ENCODE measurements around the gene USP17L25. TPM values are rescaled to one million over a fixed set of nuclear protein-coding genes. Genes with fewer than 3 reads are reported as not detected.
"Not testable (repeated sequence)": the region's sequence is repeated elsewhere in the genome, so short reads cannot be mapped to it uniquely, and the experiment has no call there.

USP17L25 gene
- not detected in 2 replicates for total RNA-seq (2014; rRNA removed; shearing (Covaris generic))
- total RNA-seq (2022), result not detected in 2 replicates
- Bru-seq, nascent RNA, result not detected
- not detected for BruChase-seq, experiment 1, labeled RNA remaining after a 6-hour chase
- not detected for BruChase-seq, experiment 2, labeled RNA remaining after a 2-hour chase
- long read RNA-seq, result 0 reads

GRCh38 chr4:9329611-9330010 lies at the start of gene USP17L25:
TSS of gene USP17L25 (plus strand) at chr4:9329911. CDS start at chr4:9329911, 0 bp downstream.
- H3K9me2 ChIP-seq (ENCODE audit: insufficient read depth, low read length); H4K20me1 ChIP-seq (ENCODE audit: insufficient read depth, low read length); H3K79me2 ChIP-seq (ENCODE audit: insufficient read depth, low read depth, low read length); intact Hi-C loops (cut with micrococcal nuclease; ENCODE audit: unreplicated experiment); H3K4me2 ChIP-seq (ENCODE audit: low read length); CTCF ChIA-PET (ENCODE audit: unreplicated experiment); H3K36me3 ChIP-seq (ENCODE audit: insufficient read depth, low read length); POLR2A ChIA-PET; H3K4me3 ChIP-seq (ENCODE audit: low read depth, low read length, poor library complexity, severe bottlenecking); H2AFZ ChIP-seq (ENCODE audit: low read length); H3K9me3 ChIP-seq (ENCODE audit: low read length); DNase-seq (ENCODE audit: low spot score); H3K4me1 ChIP-seq (ENCODE audit: insufficient read depth, low read length, poor library complexity, severe bottlenecking); H3K27ac ChIP-seq (ENCODE audit: low read depth, low read length, poor library complexity, severe bottlenecking); BruUV-seq (replicated peaks): not testable (repeated sequence)

GRCh38 chr4:9324191-9324590 lies 5.5 kb upstream of the USP17L25 start:
- H3K4me3 ChIP-seq (ENCODE audit: low read depth, low read length, poor library complexity, severe bottlenecking); DNase-seq (ENCODE audit: low spot score); H2AFZ ChIP-seq (ENCODE audit: low read length); CTCF ChIA-PET (ENCODE audit: unreplicated experiment); POLR2A ChIA-PET; H3K36me3 ChIP-seq (ENCODE audit: insufficient read depth, low read length); H3K4me1 ChIP-seq (ENCODE audit: insufficient read depth, low read length, poor library complexity, severe bottlenecking); intact Hi-C loops (cut with micrococcal nuclease; ENCODE audit: unreplicated experiment); H3K4me2 ChIP-seq (ENCODE audit: low read length); H3K79me2 ChIP-seq (ENCODE audit: insufficient read depth, low read depth, low read length); H3K9me3 ChIP-seq (ENCODE audit: low read length); H4K20me1 ChIP-seq (ENCODE audit: insufficient read depth, low read length); H3K9me2 ChIP-seq (ENCODE audit: insufficient read depth, low read length); BruUV-seq (replicated peaks); H3K27ac ChIP-seq (ENCODE audit: low read depth, low read length, poor library complexity, severe bottlenecking): not testable (repeated sequence)

DNA sequence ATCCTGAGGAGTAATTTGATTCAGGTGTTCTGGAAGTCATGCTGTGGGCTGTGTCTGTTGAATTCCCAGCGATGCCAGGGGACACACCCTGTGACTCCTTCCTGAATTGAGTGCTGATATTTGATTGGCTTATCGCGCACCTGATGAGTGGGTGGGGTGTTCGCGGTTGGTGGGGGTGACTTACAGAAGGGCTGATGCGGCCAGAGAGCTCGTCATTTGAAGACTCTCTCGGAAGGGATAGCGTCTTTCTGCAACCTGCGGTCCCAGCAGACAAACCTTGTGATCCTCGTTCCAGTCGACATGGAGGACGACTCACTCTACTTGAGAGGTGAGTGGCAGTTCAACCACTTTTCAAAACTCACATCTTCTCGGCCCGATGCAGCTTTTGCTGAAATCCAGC lies 4.8 kb upstream of the USP17L25 start, which contains the start of gene USP17L24:
TSS of gene USP17L24 (plus strand) at position 301 of the 400 bp plus-strand sequence. CDS start at position 301, 0 bp downstream.
- H3K36me3 ChIP-seq (ENCODE audit: insufficient read depth, low read length); H3K79me2 ChIP-seq (ENCODE audit: insufficient read depth, low read depth, low read length); CTCF ChIA-PET (ENCODE audit: unreplicated experiment); H4K20me1 ChIP-seq (ENCODE audit: insufficient read depth, low read length); POLR2A ChIA-PET; intact Hi-C loops (cut with micrococcal nuclease; ENCODE audit: unreplicated experiment); H3K9me3 ChIP-seq (ENCODE audit: low read length); H3K9me2 ChIP-seq (ENCODE audit: insufficient read depth, low read length); H3K4me3 ChIP-seq (ENCODE audit: low read depth, low read length, poor library complexity, severe bottlenecking); H2AFZ ChIP-seq (ENCODE audit: low read length); DNase-seq (ENCODE audit: low spot score); BruUV-seq (replicated peaks); H3K4me2 ChIP-seq (ENCODE audit: low read length); H3K27ac ChIP-seq (ENCODE audit: low read depth, low read length, poor library complexity, severe bottlenecking); H3K4me1 ChIP-seq (ENCODE audit: insufficient read depth, low read length, poor library complexity, severe bottlenecking): not testable (repeated sequence)

GRCh38 chr4:9334358-9334757 lies 4.6 kb downstream of the USP17L25 start, which contains the start of gene USP17L26:
TSS of gene USP17L26 (plus strand) at chr4:9334658. CDS start at chr4:9334658, 0 bp downstream.
- CTCF ChIA-PET (ENCODE audit: unreplicated experiment); DNase-seq (ENCODE audit: low spot score); H3K9me2 ChIP-seq (ENCODE audit: insufficient read depth, low read length); BruUV-seq (replicated peaks); H3K4me2 ChIP-seq (ENCODE audit: low read length); H3K9me3 ChIP-seq (ENCODE audit: low read length); H3K79me2 ChIP-seq (ENCODE audit: insufficient read depth, low read depth, low read length); H2AFZ ChIP-seq (ENCODE audit: low read length); H4K20me1 ChIP-seq (ENCODE audit: insufficient read depth, low read length); intact Hi-C loops (cut with micrococcal nuclease; ENCODE audit: unreplicated experiment); H3K27ac ChIP-seq (ENCODE audit: low read depth, low read length, poor library complexity, severe bottlenecking); H3K4me3 ChIP-seq (ENCODE audit: low read depth, low read length, poor library complexity, severe bottlenecking); H3K4me1 ChIP-seq (ENCODE audit: insufficient read depth, low read length, poor library complexity, severe bottlenecking); POLR2A ChIA-PET; H3K36me3 ChIP-seq (ENCODE audit: insufficient read depth, low read length): not testable (repeated sequence)

DNA sequence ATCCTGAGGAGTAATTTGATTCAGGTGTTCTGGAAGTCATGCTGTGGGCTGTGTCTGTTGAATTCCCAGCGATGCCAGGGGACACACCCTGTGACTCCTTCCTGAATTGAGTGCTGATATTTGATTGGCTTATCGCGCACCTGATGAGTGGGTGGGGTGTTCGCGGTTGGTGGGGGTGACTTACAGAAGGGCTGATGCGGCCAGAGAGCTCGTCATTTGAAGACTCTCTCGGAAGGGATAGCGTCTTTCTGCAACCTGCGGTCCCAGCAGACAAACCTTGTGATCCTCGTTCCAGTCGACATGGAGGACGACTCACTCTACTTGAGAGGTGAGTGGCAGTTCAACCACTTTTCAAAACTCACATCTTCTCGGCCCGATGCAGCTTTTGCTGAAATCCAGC lies 9.4 kb downstream of the USP17L25 start, which contains the start of gene USP17L5:
TSS of gene USP17L5 (plus strand) at position 301 of the 400 bp plus-strand sequence. CDS start at position 301, 0 bp downstream.
- H2AFZ ChIP-seq (ENCODE audit: low read length); H3K9me2 ChIP-seq (ENCODE audit: insufficient read depth, low read length); CTCF ChIA-PET (ENCODE audit: unreplicated experiment); POLR2A ChIA-PET; H3K4me1 ChIP-seq (ENCODE audit: insufficient read depth, low read length, poor library complexity, severe bottlenecking); H3K79me2 ChIP-seq (ENCODE audit: insufficient read depth, low read depth, low read length); H3K27ac ChIP-seq (ENCODE audit: low read depth, low read length, poor library complexity, severe bottlenecking); H3K36me3 ChIP-seq (ENCODE audit: insufficient read depth, low read length); H3K4me3 ChIP-seq (ENCODE audit: low read depth, low read length, poor library complexity, severe bottlenecking); H3K4me2 ChIP-seq (ENCODE audit: low read length); BruUV-seq (replicated peaks); intact Hi-C loops (cut with micrococcal nuclease; ENCODE audit: unreplicated experiment); DNase-seq (ENCODE audit: low spot score); H4K20me1 ChIP-seq (ENCODE audit: insufficient read depth, low read length); H3K9me3 ChIP-seq (ENCODE audit: low read length): not testable (repeated sequence)

GRCh38 chr4:9343848-9344247 lies 14.1 kb downstream of the USP17L25 start, which contains the start of gene USP17L27:
TSS of gene USP17L27 (plus strand) at chr4:9344148. CDS start at chr4:9344148, 0 bp downstream.
- H3K36me3 ChIP-seq (ENCODE audit: insufficient read depth, low read length); H3K27ac ChIP-seq (ENCODE audit: low read depth, low read length, poor library complexity, severe bottlenecking); H3K9me2 ChIP-seq (ENCODE audit: insufficient read depth, low read length); CTCF ChIA-PET (ENCODE audit: unreplicated experiment); BruUV-seq (replicated peaks); H2AFZ ChIP-seq (ENCODE audit: low read length); DNase-seq (ENCODE audit: low spot score); intact Hi-C loops (cut with micrococcal nuclease; ENCODE audit: unreplicated experiment); POLR2A ChIA-PET; H3K79me2 ChIP-seq (ENCODE audit: insufficient read depth, low read depth, low read length); H3K9me3 ChIP-seq (ENCODE audit: low read length); H3K4me3 ChIP-seq (ENCODE audit: low read depth, low read length, poor library complexity, severe bottlenecking); H3K4me1 ChIP-seq (ENCODE audit: insufficient read depth, low read length, poor library complexity, severe bottlenecking); H4K20me1 ChIP-seq (ENCODE audit: insufficient read depth, low read length); H3K4me2 ChIP-seq (ENCODE audit: low read length): not testable (repeated sequence)
